Endodermal cell (in vitro differentiated cells): ENCODE data around the gene S1PR1. TPM values are rescaled to one million over a fixed set of nuclear protein-coding genes. Genes with fewer than 3 reads are reported as not detected.
"Not testable (repeated sequence)": the region's sequence is repeated elsewhere in the genome, so short reads cannot be mapped to it uniquely, and the experiment has no call there.

Experiments
- DNase-seq: peaks from one replicate; pipeline ENCODE4 v3.0.0-alpha.2; 2017
- H3K27ac ChIP-seq: 2 replicates; pipeline ENCODE4 v1.5.1; 2013; ENCODE audit warnings: mild to moderate bottlenecking, low read depth, low read length, moderate library complexity
- H3K27me3 ChIP-seq: 2 replicates; pipeline ENCODE4 v1.6.1; 2013; ENCODE audit warnings: mild to moderate bottlenecking, low read length, moderate library complexity; ENCODE audit not compliant: insufficient read depth, control insufficient read depth, poor library complexity, severe bottlenecking
- H3K36me3 ChIP-seq: 2 replicates; pipeline ENCODE4 v1.7.0; 2013; ENCODE audit warnings: mild to moderate bottlenecking, low read length, moderate library complexity; ENCODE audit not compliant: control insufficient read depth, insufficient read depth
- H3K4me1 ChIP-seq: one replicate; pipeline ENCODE4 v1.7.0; 2013; ENCODE audit warnings: low read length; ENCODE audit not compliant: control insufficient read depth, insufficient read depth
- H3K4me3 ChIP-seq: 2 replicates; pipeline ENCODE4 v1.5.1; 2013; ENCODE audit warnings: mild to moderate bottlenecking, low read length, moderate library complexity
- H3K9ac ChIP-seq: 2 replicates; pipeline ENCODE4 v1.6.1; 2013; ENCODE audit warnings: mild to moderate bottlenecking, low read length, moderate library complexity; ENCODE audit not compliant: poor library complexity, severe bottlenecking; ENCODE audit errors: extremely low read depth
- H3K9me3 ChIP-seq: 2 replicates; pipeline ENCODE4 v1.6.1; 2013; ENCODE audit warnings: mild to moderate bottlenecking, low read length, moderate library complexity; ENCODE audit not compliant: control insufficient read depth
- H3K27ac Mint-ChIP-seq: 2 replicates; pipeline ENCODE4 v1.8.0; 2020; ENCODE audit warnings: mixed read lengths
- H3K27me3 Mint-ChIP-seq: 2 replicates; pipeline ENCODE4 v1.8.0; 2021; ENCODE audit warnings: mild to moderate bottlenecking, mixed read lengths; ENCODE audit not compliant: insufficient read depth
- H3K36me3 Mint-ChIP-seq: 2 replicates; pipeline ENCODE4 v1.8.0; 2020; ENCODE audit warnings: low read depth, mixed read lengths
- H3K4me1 Mint-ChIP-seq: 2 replicates; pipeline ENCODE4 v1.8.0; 2020; ENCODE audit warnings: mixed read lengths
- H3K4me3 Mint-ChIP-seq: 2 replicates; pipeline ENCODE4 v1.8.0; 2020; ENCODE audit warnings: mild to moderate bottlenecking, moderate library complexity, mixed read lengths
- H3K9me3 Mint-ChIP-seq: 2 replicates; pipeline ENCODE4 v1.8.0; 2020; ENCODE audit warnings: mild to moderate bottlenecking, mixed read lengths
- WGBS, 2 experiments: methylation state at CpG; one replicate each; pipeline versions ENCODE4 v1.1.5 to v1.1.7; 2013; ENCODE audit warnings: missing lambda C conversion rate in 2 of 2, mixed read lengths in 1 of 2; ENCODE audit not compliant: insufficient coverage in 1 of 2, insufficient read length in 1 of 2; 5-methylcytosine and 5-hydroxymethylcytosine counted together
- total RNA-seq, 2 donors: library from RNA; stranded (reverse); fragmentation: NEBNext Ultra II Directional in 1 of 2; extraction: Animal tissue kit (Norgen Biotek cat#: 25700) in 1 of 2; gene quantifications; 2 replicates in 1 of 2; 3 replicates in 1 of 2; pipeline ENCODE4 v1.2.1, GENCODE V29; 2021
- TF ChIP-seq, protein P1 (sequence below): fragments of 200-600 bp; sonication (generic); conservative IDR thresholded peaks from 2 replicates; pipeline ENCODE4 v1.5.0; 2021; ENCODE audit warnings: antibody characterized with exemption, mild to moderate bottlenecking

The S1PR1 gene
- total RNA-seq, 2 donors from 2014 or later = 0.35 to 0.53 TPM

DNA sequence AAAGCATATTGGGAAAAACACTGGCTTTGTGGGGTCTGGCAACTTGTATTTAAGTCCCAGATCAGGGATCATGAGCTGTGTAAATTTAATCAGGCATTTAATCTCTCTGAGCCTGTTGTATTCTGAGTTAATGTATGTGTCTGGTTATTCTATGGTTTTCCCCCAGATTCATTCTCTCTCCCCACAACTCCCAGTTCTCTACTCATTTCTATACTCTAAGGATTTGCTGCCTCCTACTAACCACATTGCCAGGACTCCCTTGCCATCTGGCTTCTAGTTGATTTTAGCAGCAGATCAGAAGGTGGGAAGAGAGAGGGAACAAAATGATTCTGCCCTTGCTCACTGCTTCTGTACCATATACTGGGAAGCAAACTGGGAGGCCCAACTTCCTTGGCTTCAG is 31.4 kb upstream of the S1PR1 start:
- Mint-ChIP-seq H3K9me3 (no peaks in the 10 kb centered on the region), H3K4me1 (no peaks in the 10 kb centered on the region), H3K27ac (no peak overlapping the region), H3K36me3 (no peaks in the 10 kb centered on the region), H3K27me3 (no peaks in the 10 kb centered on the region), H3K4me3 (no peak overlapping the region)
- DNase-seq = no peak
- Histone ChIP-seq H3K27ac (no peak overlapping the region), H3K9me3 (no peaks in the 10 kb centered on the region), H3K36me3 (no peaks in the 10 kb centered on the region), H3K4me3 (no peak overlapping the region), H3K4me1 (no peaks in the 10 kb centered on the region), H3K27me3 (no peaks in the 10 kb centered on the region), H3K9ac (no peak overlapping the region)
- TF ChIP-seq, protein P1, sequence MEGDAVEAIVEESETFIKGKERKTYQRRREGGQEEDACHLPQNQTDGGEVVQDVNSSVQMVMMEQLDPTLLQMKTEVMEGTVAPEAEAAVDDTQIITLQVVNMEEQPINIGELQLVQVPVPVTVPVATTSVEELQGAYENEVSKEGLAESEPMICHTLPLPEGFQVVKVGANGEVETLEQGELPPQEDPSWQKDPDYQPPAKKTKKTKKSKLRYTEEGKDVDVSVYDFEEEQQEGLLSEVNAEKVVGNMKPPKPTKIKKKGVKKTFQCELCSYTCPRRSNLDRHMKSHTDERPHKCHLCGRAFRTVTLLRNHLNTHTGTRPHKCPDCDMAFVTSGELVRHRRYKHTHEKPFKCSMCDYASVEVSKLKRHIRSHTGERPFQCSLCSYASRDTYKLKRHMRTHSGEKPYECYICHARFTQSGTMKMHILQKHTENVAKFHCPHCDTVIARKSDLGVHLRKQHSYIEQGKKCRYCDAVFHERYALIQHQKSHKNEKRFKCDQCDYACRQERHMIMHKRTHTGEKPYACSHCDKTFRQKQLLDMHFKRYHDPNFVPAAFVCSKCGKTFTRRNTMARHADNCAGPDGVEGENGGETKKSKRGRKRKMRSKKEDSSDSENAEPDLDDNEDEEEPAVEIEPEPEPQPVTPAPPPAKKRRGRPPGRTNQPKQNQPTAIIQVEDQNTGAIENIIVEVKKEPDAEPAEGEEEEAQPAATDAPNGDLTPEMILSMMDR = no peak

DNA sequence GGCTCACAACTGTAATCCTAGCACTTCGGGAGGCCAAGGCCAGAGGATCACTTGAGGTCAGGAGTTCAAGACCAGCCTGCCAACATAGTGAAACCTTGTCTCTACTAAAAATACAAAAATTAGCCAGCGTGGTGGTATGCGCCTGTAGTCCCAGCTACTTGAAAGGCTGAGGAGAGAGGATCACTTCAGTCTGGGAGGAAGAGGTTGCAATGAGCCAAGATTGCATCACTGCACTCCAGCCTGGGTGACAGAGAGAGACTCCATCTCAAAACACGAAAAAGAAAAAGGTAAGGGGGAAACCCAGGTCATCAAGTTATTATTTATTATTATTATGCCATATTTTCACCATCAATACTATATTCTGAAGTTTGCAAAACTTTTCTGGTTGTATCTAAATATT is 30.7 kb upstream of the S1PR1 start:
- not testable (repeated sequence) for H3K27me3 ChIP-seq, H3K4me1 Mint-ChIP-seq, H3K27ac ChIP-seq, H3K36me3 ChIP-seq, H3K36me3 Mint-ChIP-seq, H3K27ac Mint-ChIP-seq, H3K9ac ChIP-seq, H3K27me3 Mint-ChIP-seq, DNase-seq, H3K4me3 ChIP-seq, H3K4me1 ChIP-seq, H3K9me3 ChIP-seq, H3K4me3 Mint-ChIP-seq, H3K9me3 Mint-ChIP-seq
- 89 to 99% methylated on average over 2 to 4 of the region's 4 CpGs for WGBS, 2 experiments

DNA sequence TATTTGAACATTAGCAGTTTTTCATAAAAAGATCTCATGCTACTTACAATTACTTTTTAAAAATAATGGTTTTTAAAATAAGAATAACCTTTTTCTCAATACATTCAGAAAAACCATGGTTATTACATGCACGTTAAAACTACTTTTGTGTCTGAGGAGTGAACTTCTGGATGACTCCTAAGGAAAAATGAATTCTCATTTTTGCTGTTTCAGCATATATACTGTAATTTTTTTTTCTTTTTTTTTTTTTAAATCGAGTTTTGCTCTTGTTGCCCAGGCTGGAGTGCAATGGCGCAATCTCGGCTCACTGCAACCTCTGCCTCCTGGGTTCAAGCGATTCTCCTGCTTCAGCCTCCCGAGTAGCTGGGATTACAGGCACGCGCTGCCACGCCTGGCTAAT is 29.5 kb upstream of the S1PR1 start:
- H3K27me3 ChIP-seq, H3K36me3 ChIP-seq, DNase-seq, H3K9ac ChIP-seq, H3K27me3 Mint-ChIP-seq, H3K36me3 Mint-ChIP-seq, H3K4me1 Mint-ChIP-seq, H3K4me1 ChIP-seq, H3K9me3 ChIP-seq, H3K4me3 ChIP-seq, H3K27ac ChIP-seq, H3K9me3 Mint-ChIP-seq, H3K4me3 Mint-ChIP-seq, H3K27ac Mint-ChIP-seq: not testable (repeated sequence)
- WGBS, 2 experiments = 93 to 97% methylated on average over 3 to 9 of the region's 9 CpGs

DNA sequence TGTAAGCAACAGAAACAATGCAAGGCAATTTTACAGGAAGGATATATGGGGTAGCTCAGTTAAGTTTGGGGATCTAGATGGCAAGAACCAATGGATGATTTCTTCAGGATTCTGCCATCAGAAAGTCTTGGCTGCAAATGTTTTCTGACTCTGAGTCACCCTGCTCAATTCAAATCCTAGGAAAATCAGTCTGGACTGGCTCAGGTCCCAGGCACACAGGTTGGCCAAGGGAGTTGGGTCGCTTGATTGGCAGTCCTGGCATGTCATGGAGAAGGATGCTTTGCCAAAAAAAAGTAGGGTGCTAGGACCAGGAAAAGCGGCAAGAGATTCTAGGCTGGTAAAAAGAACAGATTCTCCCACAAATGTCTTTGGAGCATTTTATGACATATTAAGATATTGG is 28.9 kb upstream of the S1PR1 start:
- Histone ChIP-seq H3K27me3 (no peaks in the 10 kb centered on the region), H3K9ac (no peak overlapping the region), H3K9me3 (no peaks in the 10 kb centered on the region), H3K27ac (no peak overlapping the region), H3K4me1 (no peaks in the 10 kb centered on the region), H3K4me3 (no peak overlapping the region), H3K36me3 (no peaks in the 10 kb centered on the region)
- no peak overlapping the region for H3K27ac Mint-ChIP-seq
- H3K27me3 Mint-ChIP-seq = no peaks in the 10 kb centered on the region
- H3K9me3 Mint-ChIP-seq = no peaks in the 10 kb centered on the region
- WGBS, 2 experiments = 91% methylated on average over 2 of the region's 2 CpGs; no CpG with 5 or more reads in 1 of the 2 experiments
- TF ChIP-seq, protein P1 = no peak
- H3K36me3 Mint-ChIP-seq = no peaks in the 10 kb centered on the region
- no peak overlapping the region for H3K4me3 Mint-ChIP-seq
- DNase-seq = no peak
- no peaks in the 10 kb centered on the region for H3K4me1 Mint-ChIP-seq
